ENCODE measurements around the gene HS1BP3. TPM values are rescaled to one million over a fixed set of nuclear protein-coding genes. Genes with fewer than 3 reads are reported as not detected.

HS1BP3 gene
- total and polyA plus RNA-seq, 9 of the 15 experiments (the other 6 are each of a cell fraction or from before 2014, with no cell fraction given): 0.41 to 8.3 (median 5.9) TPM

DNA sequence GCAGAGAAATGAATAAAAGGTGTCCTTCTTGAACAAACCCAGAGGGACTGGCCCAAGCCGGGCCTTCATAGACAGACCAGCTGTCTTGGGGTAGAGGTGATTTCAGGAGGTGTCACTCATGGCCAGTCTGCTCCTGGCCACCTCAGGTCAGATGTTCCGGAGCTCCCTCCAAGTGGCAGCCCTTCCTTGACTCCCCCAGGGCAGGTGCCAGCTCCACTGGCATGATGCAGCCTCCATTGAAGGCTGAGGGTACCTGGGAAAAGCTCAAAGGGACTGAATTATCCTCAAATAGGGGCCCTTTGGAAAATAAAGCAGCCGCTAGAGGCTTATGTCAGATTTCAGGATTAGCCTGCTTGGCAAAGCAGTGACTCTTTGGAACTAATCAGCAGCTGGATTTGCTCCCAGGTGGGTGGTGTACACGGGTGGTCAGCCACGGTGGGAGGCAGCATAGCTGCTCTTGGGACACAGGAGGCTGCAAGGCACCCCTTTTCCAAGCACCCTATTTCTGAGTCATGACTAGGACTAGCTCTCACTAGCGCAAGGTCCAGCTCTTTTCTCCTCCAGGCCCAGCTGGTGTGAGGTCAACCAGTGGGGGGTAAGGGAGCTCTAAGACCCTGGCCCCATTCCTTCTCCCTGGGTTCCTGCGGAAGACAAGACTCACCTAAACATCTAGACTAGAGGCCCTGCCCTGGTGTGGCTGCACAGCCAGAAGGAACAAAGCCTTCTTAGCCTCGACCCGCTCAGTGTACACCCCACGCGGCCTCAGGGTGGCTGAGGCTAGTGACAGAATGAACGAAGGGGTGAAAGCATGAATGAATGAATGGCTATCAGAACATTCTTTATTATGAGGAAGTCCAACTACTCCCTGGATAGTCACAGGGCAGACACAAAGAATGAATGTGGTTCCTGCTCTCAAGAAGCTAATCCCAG, 29.3 kb downstream of the HS1BP3 start:
- Histone ChIP-seq H4K20me1 (replicated peaks; ENCODE audit: control insufficient read depth, insufficient read depth, low read length) (no peaks in the 10 kb centered on the region), H3K9me3 (replicated peaks; ENCODE audit: control insufficient read depth, insufficient read depth, low read depth, low read length) (no peaks in the 10 kb centered on the region), H3K27me3 (ENCODE audit: control insufficient read depth in 2 of 2, insufficient read depth in 2 of 2, low read length in 2 of 2) (no peaks in the 10 kb centered on the region), H2AFZ (ENCODE audit: low read depth, low read length) (no peak overlapping the region), H3K9me1 (ENCODE audit: control insufficient read depth, insufficient read depth, low read length) (no peaks in the 10 kb centered on the region), H3K36me3 (ENCODE audit: control insufficient read depth, insufficient read depth, low read length) (no peaks in the 10 kb centered on the region), H3K4me2 (ENCODE audit: insufficient read depth, low read length) (no peak overlapping the region), H3K9ac (ENCODE audit: insufficient read depth in 1 of 2, low read depth in 2 of 2, low read length in 2 of 2) (peak overlapping the region in 1 of 2 experiments; percentile 43; a peak in 1 of 4 replicates), H3K4me3 (no peak overlapping the region), H3K79me2 (ENCODE audit: control insufficient read depth, insufficient read depth, low read length) (no peaks in the 10 kb centered on the region), H3K4me1 (replicated peaks in 1 of 2; ENCODE audit: control insufficient read depth in 2 of 2, insufficient read depth in 2 of 2, low read length in 2 of 2) (peaks cover 17 to 31% of the 10 kb centered on the region in 2 experiments), H3K27ac (ENCODE audit: extremely low read depth, low read depth, low read length) (no peak overlapping the region)
- in situ Hi-C loops (cut with MboI): no loop called here
- no peak for ATAC-seq
- 57% methylated on average over 12 of the region's 12 CpGs for WGBS (ENCODE audit: insufficient coverage, low coverage, missing lambda C conversion rate)
- CTCF ChIA-PET (ENCODE audit: low intra/inter-chr PET ratio): no interaction called here
- no TSS peak for BruUV-seq (replicated peaks)
- POLR2A ChIA-PET: interaction anchor here (0.6 to 1.4 kb wide), 4 partner anchors 12 to 133 kb away, joined by 3 to 5 read pairs (median 4); no protein-coding TSS in a partner anchor
- TF ChIP-seq ZNF24 (IDR thresholded peaks at IDR 0.05) (peak; percentile 67; the same call in 1 of the 2 replicates), SMARCA4 (IDR thresholded peaks at IDR 0.05) (no peak), BRD9 (IDR thresholded peaks at IDR 0.05; ENCODE audit: low read depth, partially characterized antibody) (no peak)
- no peak for DNase-seq (ENCODE audit: extremely low read depth in 1 of 4, low spot score in 3 of 4)
- no peak for FAIRE-seq
- intact Hi-C loops (cut with micrococcal nuclease): no loop called here

DNA sequence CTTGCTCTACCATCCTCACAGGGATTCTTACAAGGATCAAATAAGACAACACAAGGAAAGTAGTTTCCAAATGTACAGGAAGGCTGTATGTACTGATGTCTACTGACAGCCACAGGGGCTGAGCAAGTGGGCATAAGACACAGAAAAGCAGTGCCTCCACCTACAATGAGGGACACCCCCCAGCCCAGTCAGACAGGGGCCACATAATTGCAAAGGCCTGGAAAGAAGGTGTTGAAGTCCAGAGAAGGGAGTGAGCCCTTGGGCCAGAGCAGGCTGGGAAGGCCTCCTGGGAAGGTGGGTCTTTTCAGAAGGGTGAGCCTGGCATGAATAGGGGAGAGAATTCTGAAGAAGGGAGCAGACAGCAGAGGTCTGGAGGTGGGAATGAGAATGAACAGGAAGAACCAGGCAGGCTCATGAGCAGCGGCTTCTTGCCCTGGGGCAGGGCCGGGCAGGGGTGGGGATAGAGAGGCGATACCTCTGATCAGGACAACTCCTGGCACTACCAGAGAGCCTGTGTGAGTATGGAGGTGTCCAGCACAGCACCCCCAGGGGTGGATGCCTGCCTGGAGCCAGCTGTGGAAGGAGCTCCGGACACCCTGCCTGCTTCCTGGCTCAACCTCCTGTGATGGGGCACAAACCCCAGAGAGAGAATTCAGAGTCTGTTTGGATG, 30.1 kb downstream of the HS1BP3 start:
- no peaks in the 10 kb centered on the region for H3K36me3 ChIP-seq (ENCODE audit: control insufficient read depth, insufficient read depth, low read length)
- no peak overlapping the region for H3K4me2 ChIP-seq (ENCODE audit: insufficient read depth, low read length)
- H2AFZ ChIP-seq (ENCODE audit: low read depth, low read length): no peak overlapping the region
- H4K20me1 ChIP-seq (replicated peaks; ENCODE audit: control insufficient read depth, insufficient read depth, low read length): no peaks in the 10 kb centered on the region
- CTCF ChIA-PET (ENCODE audit: low intra/inter-chr PET ratio): no interaction called here
- H3K9me3 ChIP-seq (replicated peaks; ENCODE audit: control insufficient read depth, insufficient read depth, low read depth, low read length): no peaks in the 10 kb centered on the region
- POLR2A ChIA-PET: interaction anchor here (0.6 to 0.9 kb wide), 2 partner anchors 15 to 132 kb away, joined by 3 to 5 read pairs; no protein-coding TSS in a partner anchor
- no peak for FAIRE-seq
- no peaks in the 10 kb centered on the region for H3K79me2 ChIP-seq (ENCODE audit: control insufficient read depth, insufficient read depth, low read length)
- WGBS (ENCODE audit: insufficient coverage, low coverage, missing lambda C conversion rate): 35% methylated on average over 3 of the region's 4 CpGs
- in situ Hi-C loops (cut with MboI) (no loop called here), intact Hi-C loops (cut with micrococcal nuclease) (no loop called here)
- DNase-seq (ENCODE audit: extremely low read depth in 1 of 4, low spot score in 3 of 4): no peak
- BruUV-seq (replicated peaks): no TSS peak
- H3K4me3 ChIP-seq: no peak overlapping the region
- no peak for ATAC-seq
- H3K4me1 ChIP-seq (replicated peaks in 1 of 2; ENCODE audit: control insufficient read depth in 2 of 2, insufficient read depth in 2 of 2, low read length in 2 of 2): peaks cover 19 to 31% of the 10 kb centered on the region in 2 experiments
- no peaks in the 10 kb centered on the region for H3K9me1 ChIP-seq (ENCODE audit: control insufficient read depth, insufficient read depth, low read length)
- no peaks in the 10 kb centered on the region for H3K27me3 ChIP-seq (ENCODE audit: control insufficient read depth in 2 of 2, insufficient read depth in 2 of 2, low read length in 2 of 2)
- no peak overlapping the region for H3K27ac ChIP-seq (ENCODE audit: extremely low read depth, low read depth, low read length)
- H3K9ac ChIP-seq (ENCODE audit: insufficient read depth in 1 of 2, low read depth in 2 of 2, low read length in 2 of 2): 0 out of 4 replicates have a peak overlapping the region, but pooled peaks of 1 of the 2 experiments have one; percentile 35
- TF ChIP-seq ZNF76 (CRISPR knock-in tag; IDR thresholded peaks at IDR 0.05; ENCODE audit: borderline replicate concordance): no peak
- TF ChIP-seq NEUROD1 (IDR thresholded peaks at IDR 0.05; ENCODE audit: borderline replicate concordance, low read depth, low read length, partially characterized antibody): no peak
- TF ChIP-seq, protein P1, sequence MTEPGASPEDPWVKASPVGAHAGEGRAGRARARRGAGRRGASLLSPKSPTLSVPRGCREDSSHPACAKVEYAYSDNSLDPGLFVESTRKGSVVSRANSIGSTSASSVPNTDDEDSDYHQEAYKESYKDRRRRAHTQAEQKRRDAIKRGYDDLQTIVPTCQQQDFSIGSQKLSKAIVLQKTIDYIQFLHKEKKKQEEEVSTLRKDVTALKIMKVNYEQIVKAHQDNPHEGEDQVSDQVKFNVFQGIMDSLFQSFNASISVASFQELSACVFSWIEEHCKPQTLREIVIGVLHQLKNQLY (CRISPR knock-in tag; conservative IDR thresholded peaks at IDR 0.05): no peak
- TF ChIP-seq, protein P2, sequence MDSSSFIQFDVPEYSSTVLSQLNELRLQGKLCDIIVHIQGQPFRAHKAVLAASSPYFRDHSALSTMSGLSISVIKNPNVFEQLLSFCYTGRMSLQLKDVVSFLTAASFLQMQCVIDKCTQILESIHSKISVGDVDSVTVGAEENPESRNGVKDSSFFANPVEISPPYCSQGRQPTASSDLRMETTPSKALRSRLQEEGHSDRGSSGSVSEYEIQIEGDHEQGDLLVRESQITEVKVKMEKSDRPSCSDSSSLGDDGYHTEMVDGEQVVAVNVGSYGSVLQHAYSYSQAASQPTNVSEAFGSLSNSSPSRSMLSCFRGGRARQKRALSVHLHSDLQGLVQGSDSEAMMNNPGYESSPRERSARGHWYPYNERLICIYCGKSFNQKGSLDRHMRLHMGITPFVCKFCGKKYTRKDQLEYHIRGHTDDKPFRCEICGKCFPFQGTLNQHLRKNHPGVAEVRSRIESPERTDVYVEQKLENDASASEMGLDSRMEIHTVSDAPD (CRISPR knock-in tag; IDR thresholded peaks at IDR 0.05): no peak
- TF ChIP-seq, protein P3, sequence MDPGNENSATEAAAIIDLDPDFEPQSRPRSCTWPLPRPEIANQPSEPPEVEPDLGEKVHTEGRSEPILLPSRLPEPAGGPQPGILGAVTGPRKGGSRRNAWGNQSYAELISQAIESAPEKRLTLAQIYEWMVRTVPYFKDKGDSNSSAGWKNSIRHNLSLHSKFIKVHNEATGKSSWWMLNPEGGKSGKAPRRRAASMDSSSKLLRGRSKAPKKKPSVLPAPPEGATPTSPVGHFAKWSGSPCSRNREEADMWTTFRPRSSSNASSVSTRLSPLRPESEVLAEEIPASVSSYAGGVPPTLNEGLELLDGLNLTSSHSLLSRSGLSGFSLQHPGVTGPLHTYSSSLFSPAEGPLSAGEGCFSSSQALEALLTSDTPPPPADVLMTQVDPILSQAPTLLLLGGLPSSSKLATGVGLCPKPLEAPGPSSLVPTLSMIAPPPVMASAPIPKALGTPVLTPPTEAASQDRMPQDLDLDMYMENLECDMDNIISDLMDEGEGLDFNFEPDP (CRISPR knock-in tag; IDR thresholded peaks at IDR 0.05): no peak
- TF ChIP-seq SAFB2 (IDR thresholded peaks at IDR 0.05; ENCODE audit: borderline replicate concordance, low read depth, low read length, severe bottlenecking): no peak
